Colonic mucosa (tissue), 4 donors: ENCODE measurements around the gene HIRIP3. TPM values are rescaled to one million over a fixed set of nuclear protein-coding genes. Genes with fewer than 3 reads are reported as not detected.

Source experiments
- DNase-seq: peaks from one replicate; pipeline ENCODE4 v3.0.0-alpha.2; 2020
- H3K27ac ChIP-seq: fragments of 200-600 bp; one replicate; pipeline ENCODE4 v1.8.0; 2021
- H3K27me3 ChIP-seq: fragments of 200-600 bp; one replicate; pipeline ENCODE4 v1.8.0; 2021
- H3K36me3 ChIP-seq: fragments of 200-600 bp; one replicate; pipeline ENCODE4 v1.8.0; 2021
- H3K4me1 ChIP-seq: fragments of 200-600 bp; one replicate; pipeline ENCODE4 v1.8.0; 2021; ENCODE audit warnings: mild to moderate bottlenecking
- H3K4me3 ChIP-seq: fragments of 200-600 bp; one replicate; pipeline ENCODE4 v1.8.0; 2021
- H3K9ac ChIP-seq, 2 donors: one replicate each; pipeline ENCODE4 v1.7.0; 2013; ENCODE audit warnings: control low read depth in 2 of 2, low read depth in 2 of 2, low read length in 2 of 2
- H3K9me3 ChIP-seq: fragments of 200-600 bp; one replicate; pipeline ENCODE4 v1.8.0; 2021
- CTCF ChIP-seq: fragments of 200-600 bp; IDR thresholded peaks from one replicate; pipeline ENCODE4 v1.8.0; 2022; ENCODE audit warnings: antibody characterized with exemption, mild to moderate bottlenecking
- intact Hi-C: fragments of 100-400 bp; cut with DNase I; formaldehyde crosslinking; loops from one replicate; pipeline ENCODE4 v1.14.1; 2022
- total RNA-seq, 2 donors: library from RNA; stranded (reverse); fragmentation: NEBNext Ultra II Directional in 1 of 2; extraction: Animal tissue kit (Norgen Biotek cat#: 25700) in 1 of 2; gene quantifications; one replicate each; pipeline ENCODE4 v1.2.1, GENCODE V29; 2021
- donor health status: healthy.
- donor health status: DM: no; HTN: no; CAD: no.
- donor health status: DM: no; HTN: no; CAD: no.

Gene HIRIP3
- total RNA-seq, 2 donors from 2014 or later, result 7.5 to 18.4 TPM

- intact Hi-C loops, result no loop called here
- H3K9me3 ChIP-seq, result no peaks in the 10 kb centered on the region
- no peak for TF ChIP-seq CTCF
- no peak overlapping the region for H3K9ac ChIP-seq
- no peak overlapping the region for H3K27ac ChIP-seq
- H3K4me3 ChIP-seq, result no peak overlapping the region
- peaks cover 14% of the 10 kb centered on the region for H3K4me1 ChIP-seq
- no peak for DNase-seq
- H3K36me3 ChIP-seq, result no peaks in the 10 kb centered on the region
- peaks cover 14% of the 10 kb centered on the region for H3K27me3 ChIP-seq
Measured at GRCh38 chr16:30011714-30012504, 16.5 kb upstream of the HIRIP3 start.

GRCh38 chr16:30010844-30011713 lies 15.7 kb upstream of the HIRIP3 start, which contains the start of gene DOC2A:
DOC2A (minus strand) TSS chr16:30011027; CDS start chr16:30010222, 805 bp downstream.
- no peaks in the 10 kb centered on the region for H3K9me3 ChIP-seq
- H3K4me3 ChIP-seq, result peak within 1 kb of the TSS; percentile 41
- peaks cover 14% of the 10 kb centered on the region for H3K4me1 ChIP-seq
- TF ChIP-seq CTCF, result no peak
- no peak for DNase-seq
- peak within 1 kb of the TSS in 1 of 2 donors; percentile 43 for H3K9ac ChIP-seq
- H3K27me3 ChIP-seq, result peaks cover 14% of the 10 kb centered on the region
- no peaks in the 10 kb centered on the region for H3K36me3 ChIP-seq
- intact Hi-C loops, result no loop called here
- no peak within 1 kb of the TSS for H3K27ac ChIP-seq

GRCh38 chr16:30009990-30010843 lies 14.8 kb upstream of the HIRIP3 start:
- Histone ChIP-seq H3K4me1 (peaks cover 14% of the 10 kb centered on the region), H3K27me3 (peaks cover 14% of the 10 kb centered on the region), H3K27ac (no peak overlapping the region), H3K36me3 (no peaks in the 10 kb centered on the region), H3K4me3 (peak overlapping the region; percentile 41), H3K9me3 (no peaks in the 10 kb centered on the region), H3K9ac (no peak overlapping the region)
- intact Hi-C loops, result loop anchor here (5.0 kb wide), 1 partner anchor 148 kb away; the partner anchor contains the start of gene CDIPT
- DNase-seq, result no peak
- TF ChIP-seq CTCF, result no peak

GRCh38 chr16:30009085-30009862 lies 13.9 kb upstream of the HIRIP3 start:
- H3K4me1 ChIP-seq, result peaks cover 14% of the 10 kb centered on the region
- no peak overlapping the region for H3K27ac ChIP-seq
- no peaks in the 10 kb centered on the region for H3K9me3 ChIP-seq
- no peak for TF ChIP-seq CTCF
- H3K27me3 ChIP-seq, result peaks cover 14% of the 10 kb centered on the region
- no peak overlapping the region for H3K4me3 ChIP-seq
- no peak for DNase-seq
- peak overlapping the region in 1 of 2 donors; percentile 12 for H3K9ac ChIP-seq
- intact Hi-C loops, result loop anchor here (5.0 kb wide), 1 partner anchor 147 kb away; the partner anchor contains the start of gene CDIPT
- no peaks in the 10 kb centered on the region for H3K36me3 ChIP-seq
